NCI-H69 (cell line): ENCODE data around the gene MXRA7.
"Not testable (repeated sequence)": the region's sequence is repeated elsewhere in the genome, so short reads cannot be mapped to it uniquely, and the experiment has no call there.

Experiments used
- DNase-seq: peaks from one replicate; lab custom pipeline; 2025; lab: John Stamatoyannopoulos, UW

The MXRA7 gene

DNA sequence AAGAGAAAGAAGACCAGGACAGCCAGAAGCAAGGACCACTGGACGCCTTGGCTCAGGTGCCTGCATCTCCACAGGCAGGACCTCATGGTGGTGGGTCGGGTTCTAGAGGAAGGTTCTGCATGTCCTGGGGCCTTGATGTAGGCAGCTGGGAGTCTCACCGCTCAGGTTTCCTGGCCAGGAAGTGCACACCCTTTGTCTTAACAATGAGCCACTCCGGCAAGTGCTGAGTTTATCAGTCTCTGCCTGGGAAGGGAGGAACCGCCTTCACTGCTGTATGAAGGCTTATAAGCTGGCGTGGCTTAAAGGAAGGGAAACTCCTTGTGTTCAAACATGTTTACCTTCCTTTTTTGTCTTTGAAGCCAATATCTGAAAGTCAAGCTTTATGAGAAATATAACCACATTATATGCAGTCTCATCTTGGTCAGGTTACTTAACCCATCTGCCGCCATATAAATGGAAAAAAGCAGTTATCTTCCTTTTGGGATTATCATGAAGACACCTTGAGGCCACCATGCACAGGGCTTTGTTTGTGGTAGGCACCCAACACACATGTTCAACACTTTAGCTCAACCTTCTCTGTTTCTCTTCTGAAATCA lies 67.1 kb downstream of the MXRA7 start, which contains the start of gene ST6GALNAC1:
Gene ST6GALNAC1 (minus strand): TSS at position 205 of the 596 bp plus-strand sequence. CDS start 119 bp downstream, at position 86.
- DNase-seq: no peak

DNA sequence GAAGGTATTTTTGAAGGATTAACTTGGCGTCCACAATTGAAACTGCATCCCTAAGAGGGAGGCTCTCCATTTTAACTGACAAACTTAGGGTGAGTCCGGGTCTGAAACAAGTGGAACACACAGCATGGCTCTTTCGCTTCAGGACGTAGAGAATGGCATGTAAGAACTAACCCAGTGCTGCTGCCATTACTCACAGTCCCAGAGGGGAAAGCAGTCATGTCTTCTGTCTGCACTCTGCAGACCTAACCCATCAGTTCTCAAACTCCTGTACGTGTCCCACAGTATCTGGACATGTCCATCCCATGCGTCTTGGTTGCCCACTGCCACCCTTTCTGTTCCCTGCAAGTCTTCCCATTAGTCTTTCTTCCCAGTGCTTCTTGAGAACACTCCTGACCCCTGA lies 67.8 kb downstream of the MXRA7 start:
- no peak for DNase-seq

DNA sequence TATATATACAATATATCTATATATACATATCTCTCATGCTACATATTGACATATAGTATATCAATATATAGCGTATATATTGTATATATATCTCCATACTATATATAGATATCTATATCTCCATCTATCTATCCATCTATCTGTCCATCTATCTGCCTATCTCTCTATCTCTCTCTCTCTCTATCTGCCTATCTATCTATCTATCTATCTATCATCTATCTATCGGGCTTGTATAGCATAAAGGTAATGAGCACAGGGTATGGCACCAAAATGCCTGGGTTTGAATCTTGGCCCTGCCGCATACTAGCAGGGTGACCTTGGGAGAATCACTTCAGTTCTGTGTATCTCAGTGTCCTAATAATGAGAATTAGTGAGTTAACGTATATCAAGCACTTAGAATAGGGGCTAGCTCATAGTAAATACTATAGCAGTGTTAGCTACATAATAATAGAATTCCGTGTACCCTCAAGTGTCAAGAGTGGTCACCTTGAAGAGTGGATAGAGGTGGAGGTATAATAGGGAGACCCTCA lies 68.7 kb downstream of the MXRA7 start:
- no peak for DNase-seq

DNA sequence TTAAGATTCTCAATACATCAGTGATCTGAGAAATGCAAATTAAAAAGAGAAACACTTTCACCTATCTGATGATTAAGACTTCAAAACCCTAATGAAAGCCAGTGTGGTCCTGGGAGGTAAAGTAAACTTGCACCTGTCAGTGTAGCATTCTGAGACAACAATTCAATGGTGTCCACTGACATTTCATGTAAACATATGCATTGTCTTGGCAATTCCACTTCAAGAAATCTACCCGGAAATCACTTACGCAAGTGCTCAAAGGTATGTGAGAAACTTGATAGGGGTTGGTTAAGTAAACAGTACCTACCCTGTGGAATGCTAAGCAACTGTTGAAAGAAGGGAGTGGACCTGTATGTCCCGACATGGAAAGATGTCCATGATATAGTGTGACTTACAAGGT lies 69.3 kb downstream of the MXRA7 start:
- peak; percentile 33 for DNase-seq

DNA sequence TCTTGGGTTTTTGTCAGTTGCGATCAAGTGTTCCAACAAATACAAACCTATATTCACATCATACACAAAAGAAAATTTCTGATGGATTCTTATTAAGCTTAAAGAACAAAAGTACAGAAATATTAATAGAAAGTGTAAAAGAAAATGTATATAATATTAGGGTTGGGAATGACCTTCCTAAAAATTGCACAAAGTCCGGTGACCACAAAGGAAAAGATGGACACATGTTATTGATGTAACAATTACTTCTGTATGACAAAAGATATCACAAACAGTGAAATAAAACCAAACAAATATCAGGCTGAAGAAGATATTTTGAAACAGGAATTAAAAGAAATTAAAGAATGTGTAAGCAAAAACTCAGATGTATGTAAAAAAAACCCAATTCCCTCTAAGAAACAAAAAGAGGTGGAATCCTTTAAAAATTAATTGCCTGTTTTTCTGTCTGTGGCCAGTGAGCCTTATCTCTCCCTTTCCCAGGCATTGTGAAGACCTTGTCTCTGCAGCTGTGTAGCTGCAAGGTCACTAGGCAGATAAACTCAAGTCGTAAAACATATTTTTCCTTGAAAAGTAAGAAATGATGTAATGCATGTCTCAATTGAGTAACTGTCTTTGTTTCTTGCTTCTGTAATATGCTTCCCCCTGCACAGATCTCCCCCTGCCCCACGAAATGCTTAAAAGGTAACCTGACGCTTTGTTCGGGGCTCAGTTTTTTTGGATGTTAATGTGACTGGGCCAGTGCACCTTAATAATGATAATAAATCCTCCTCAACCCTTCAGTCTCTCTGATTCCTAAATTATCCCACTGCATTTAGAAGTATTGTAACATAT lies 70.0 kb downstream of the MXRA7 start:
- no peak for DNase-seq

DNA sequence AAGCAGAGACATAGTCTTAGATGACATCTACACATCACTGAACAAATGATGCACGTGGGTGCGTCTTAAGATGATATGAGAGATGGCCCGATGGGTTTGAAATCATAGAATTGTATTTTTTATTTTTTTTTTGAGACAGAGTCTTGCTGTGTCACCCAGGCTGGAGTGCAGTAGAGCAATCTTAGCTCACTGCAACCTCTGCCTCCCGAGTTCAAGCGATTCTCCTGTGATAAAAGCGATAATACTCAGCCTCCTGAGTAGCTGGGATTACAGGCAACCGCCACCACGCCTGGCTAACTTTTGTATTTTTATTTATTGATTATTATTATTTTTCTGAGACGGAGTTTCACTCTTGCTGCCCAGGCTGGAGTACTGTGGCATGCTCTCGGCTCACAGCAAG lies 72.5 kb downstream of the MXRA7 start:
- DNase-seq: no peak

DNA sequence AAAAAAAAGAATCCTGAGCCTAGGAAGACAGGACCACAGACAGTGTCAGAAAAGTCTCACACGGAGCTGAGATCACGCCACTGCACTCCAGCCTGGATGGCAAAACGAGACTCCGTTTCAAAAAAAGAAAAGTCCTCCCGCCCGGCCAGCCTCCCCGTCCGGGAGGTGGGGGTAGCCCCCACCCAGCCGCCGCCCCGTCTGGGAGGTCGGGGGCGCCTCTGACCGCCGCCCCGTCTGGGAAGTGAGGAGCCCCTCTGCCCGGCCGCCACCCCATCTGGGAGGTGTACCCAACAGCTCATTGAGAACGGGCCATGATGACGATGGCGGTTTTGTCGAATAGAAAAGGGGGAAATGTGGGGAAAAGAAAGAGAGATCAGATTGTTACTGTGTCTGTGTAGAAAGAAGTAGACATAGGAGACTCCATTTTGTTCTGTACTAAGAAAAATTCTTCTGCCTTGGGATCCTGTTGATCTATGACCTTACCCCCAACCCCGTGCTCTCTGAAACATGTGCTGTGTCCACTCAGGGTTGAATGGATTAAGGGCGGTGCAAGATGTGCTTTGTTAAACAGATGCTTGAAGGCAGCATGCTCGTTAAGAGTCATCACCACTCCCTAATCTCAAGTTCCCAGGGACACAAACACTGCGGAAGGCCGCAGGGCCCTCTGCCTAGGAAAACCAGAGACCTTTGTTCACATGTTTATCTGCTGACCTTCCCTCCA lies 74.1 kb downstream of the MXRA7 start:
- DNase-seq: not testable (repeated sequence)

DNA sequence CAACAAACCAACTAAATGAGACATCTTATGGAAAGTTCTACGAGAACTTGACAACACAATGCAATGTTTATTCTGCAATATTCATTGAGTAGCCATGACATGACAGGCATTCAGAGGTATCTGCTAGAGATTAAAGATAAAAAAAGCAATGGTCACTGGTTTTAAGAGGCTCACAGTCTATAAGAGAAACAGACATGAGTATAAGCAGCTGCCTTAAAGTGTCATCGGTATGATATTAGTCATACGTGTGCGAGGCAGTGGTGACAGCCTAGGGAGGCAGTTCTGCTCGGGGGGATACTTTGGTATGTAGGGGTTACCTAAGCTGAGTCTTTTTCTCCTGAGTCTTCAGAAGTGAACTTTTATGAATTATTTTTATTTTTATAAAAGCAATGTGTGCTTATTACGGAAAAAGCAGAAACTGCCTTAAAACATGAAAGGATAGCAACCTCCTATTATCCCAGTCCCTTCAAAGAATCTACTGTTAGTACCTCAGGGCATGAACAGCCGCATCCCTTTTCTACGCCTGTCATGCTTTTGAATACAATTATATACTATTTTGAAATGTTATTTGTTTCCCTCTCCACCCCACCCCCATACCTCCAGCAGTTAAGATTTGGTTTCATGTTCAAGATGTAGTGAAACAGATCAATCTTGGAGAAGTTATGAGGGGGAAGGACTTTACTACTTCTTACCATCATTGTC lies 75.0 kb downstream of the MXRA7 start:
- no peak for DNase-seq

DNA sequence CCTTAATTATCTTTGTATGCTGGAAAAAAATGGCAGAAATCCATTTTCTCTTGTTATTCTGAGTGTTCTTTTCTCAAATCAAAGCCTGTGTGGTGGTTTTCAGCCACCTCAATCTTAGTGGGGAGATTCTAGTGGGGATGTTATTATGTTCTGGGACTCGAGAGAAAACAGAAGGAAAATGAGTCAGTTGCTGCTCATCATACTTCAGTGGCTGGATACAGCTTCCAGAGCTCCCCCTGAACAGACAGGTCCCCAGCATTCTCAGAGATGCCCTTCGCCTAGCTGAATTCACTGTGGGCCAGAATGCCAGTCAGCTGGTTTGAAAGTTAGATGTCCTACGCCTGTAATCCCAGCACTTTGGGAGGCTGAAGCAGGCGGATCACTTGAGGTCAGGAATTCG lies 75.7 kb downstream of the MXRA7 start:
- no peak for DNase-seq

DNA sequence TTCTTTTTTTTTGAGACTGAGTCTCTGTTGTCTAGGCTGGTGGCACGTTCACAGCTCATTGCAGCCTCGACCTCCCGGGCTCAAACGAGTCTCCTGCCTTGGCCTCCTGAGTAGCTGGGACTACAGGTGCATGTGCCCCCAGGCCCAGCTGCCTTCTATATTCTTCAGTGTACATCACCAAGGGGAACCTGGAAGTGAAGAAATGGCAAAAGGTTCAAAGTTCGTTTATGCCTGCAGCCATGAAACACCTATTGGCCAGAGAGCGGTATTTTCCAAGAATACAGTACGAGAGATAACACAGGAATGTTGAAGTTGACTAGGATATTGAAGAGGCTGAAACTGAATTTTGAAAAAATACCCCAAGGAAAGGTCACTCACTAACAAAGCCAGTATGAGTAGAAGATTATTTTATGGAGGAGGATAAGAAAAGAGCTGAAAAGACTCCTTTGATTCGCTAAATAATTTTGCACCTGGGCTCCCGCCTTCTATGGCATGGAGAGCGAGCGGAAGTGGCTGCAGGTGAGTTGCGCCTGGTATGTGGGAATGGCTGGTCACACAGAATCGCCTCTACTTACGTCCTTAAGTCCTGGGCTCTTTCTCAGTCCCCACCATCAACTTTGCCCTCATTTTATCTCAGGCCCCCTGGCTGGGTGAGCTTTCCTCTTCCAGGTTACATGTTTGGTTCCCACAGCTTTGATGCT lies 77.0 kb downstream of the MXRA7 start:
- no peak for DNase-seq

DNA sequence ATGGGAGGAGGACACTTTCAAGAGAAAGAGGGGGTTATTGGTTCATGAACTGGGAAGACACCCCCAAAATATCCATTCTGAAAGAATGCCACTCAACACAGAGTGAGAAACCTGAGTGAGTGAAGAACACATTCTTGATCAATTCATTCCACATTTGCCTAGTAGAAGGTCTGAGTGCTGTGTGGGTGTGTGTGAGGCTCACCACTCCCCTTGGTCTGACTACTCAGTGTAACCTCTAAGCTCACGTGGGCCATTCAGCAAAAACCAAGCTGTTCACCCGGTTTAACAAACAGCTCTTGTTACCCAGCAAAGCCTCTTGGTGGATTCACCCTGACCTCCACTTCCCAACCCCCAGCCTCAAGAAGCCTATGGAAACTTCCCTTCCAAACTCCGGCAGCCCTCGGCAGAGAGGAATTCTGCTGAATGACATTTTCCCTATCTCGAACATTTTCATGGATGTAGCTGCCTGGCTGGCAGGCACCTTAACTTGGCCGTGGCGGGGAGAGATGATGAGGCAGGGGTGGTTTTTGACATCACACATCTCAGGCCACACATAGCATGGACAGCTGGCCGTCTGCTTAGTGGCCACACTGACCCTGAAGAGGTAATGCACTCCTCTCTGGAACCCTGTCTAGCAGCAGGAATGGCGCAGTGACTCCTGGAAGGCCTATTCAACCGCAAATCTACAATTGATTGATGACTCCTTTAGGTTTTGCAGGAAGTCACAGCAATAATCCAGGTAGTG lies 78.8 kb downstream of the MXRA7 start:
- DNase-seq: no peak

DNA sequence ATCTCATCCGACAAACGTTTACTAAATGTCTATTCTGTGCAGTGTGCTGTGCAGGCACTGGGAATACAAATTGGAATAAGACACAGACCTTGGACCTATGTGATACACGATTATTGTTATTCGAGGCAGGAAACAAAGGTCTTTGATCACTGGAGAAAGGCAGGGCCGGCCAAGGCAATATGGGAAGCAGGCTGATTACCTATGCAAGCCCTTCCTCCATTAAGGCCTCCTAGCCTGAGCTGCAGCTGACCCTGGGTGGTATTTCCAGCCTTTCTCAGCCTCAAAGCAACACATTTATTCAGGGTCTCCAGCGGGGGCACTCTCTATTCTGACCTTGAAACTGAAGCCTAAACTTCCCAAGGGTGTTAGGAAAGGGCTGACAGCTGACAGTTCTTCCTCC lies 80.6 kb downstream of the MXRA7 start:
- DNase-seq: no peak
